KMS-11 (cell line): ENCODE data around the gene CXCR5.

Experiments used
- H2AFZ ChIP-seq: fragments of 200-600 bp; sonication (generic); 2 replicates; pipeline ENCODE4 v1.6.1; 2016; ENCODE audit warnings: antibody characterized with exemption, mixed run types, low read depth
- H3K27ac ChIP-seq: fragments of 200-600 bp; sonication (generic); 2 replicates; pipeline ENCODE4 v1.6.1; 2016; ENCODE audit warnings: mild to moderate bottlenecking, mixed run types
- H3K27me3 ChIP-seq: fragments of 200-600 bp; sonication (generic); 2 replicates; pipeline ENCODE4 v1.6.1; 2017; ENCODE audit warnings: mild to moderate bottlenecking, low read depth, mixed run types, moderate library complexity; ENCODE audit not compliant: insufficient read depth
- H3K36me3 ChIP-seq: fragments of 200-600 bp; sonication (generic); 2 replicates; pipeline ENCODE4 v1.6.1; 2017; ENCODE audit warnings: mild to moderate bottlenecking, mixed run types; ENCODE audit not compliant: insufficient read depth
- H3K4me1 ChIP-seq: fragments of 200-600 bp; sonication (generic); 2 replicates; pipeline ENCODE4 v1.6.1; 2016; ENCODE audit warnings: mild to moderate bottlenecking, low read depth, mixed run types; ENCODE audit not compliant: poor library complexity, severe bottlenecking
- H3K4me2 ChIP-seq: fragments of 200-600 bp; sonication (generic); 2 replicates; pipeline ENCODE4 v1.7.0; 2016; ENCODE audit warnings: mild to moderate bottlenecking, mixed run types
- H3K4me3 ChIP-seq: fragments of 200-600 bp; sonication (generic); IDR thresholded peaks from 2 replicates; pipeline ENCODE4 v1.6.1; 2017; ENCODE audit warnings: low read depth, low read length, mixed read lengths; ENCODE audit not compliant: insufficient read depth
- H3K79me2 ChIP-seq: fragments of 200-600 bp; sonication (generic); 2 replicates; pipeline ENCODE4 v1.6.1; 2016; ENCODE audit warnings: low read depth, mixed run types; ENCODE audit not compliant: insufficient read depth
- H3K9ac ChIP-seq: fragments of 200-600 bp; sonication (generic); 2 replicates; pipeline ENCODE4 v1.6.1; 2016; ENCODE audit warnings: mild to moderate bottlenecking, mixed run types
- H4K20me1 ChIP-seq: fragments of 200-600 bp; sonication (generic); 2 replicates; pipeline ENCODE4 v1.6.1; 2016; ENCODE audit warnings: mild to moderate bottlenecking, mixed run types; ENCODE audit not compliant: insufficient read depth
- CTCF ChIP-seq: fragments of 200-600 bp; sonication (generic); conservative IDR thresholded peaks from 2 replicates; pipeline ENCODE4 v1.6.1; 2017; ENCODE audit warnings: low read depth, mild to moderate bottlenecking, antibody characterized with exemption, low read length, moderate library complexity, mixed read lengths

CXCR5 gene

GRCh38 chr11:118895093-118896039 lies 11.7 kb downstream of the CXCR5 start:
- Histone ChIP-seq H3K4me2 (no peak overlapping the region), H2AFZ (no peak overlapping the region), H3K9ac (no peak overlapping the region), H4K20me1 (no peaks in the 10 kb centered on the region), H3K36me3 (no peaks in the 10 kb centered on the region), H3K79me2 (no peaks in the 10 kb centered on the region), H3K27me3 (no peaks in the 10 kb centered on the region; the same call in 1 of the 2 replicates), H3K27ac (no peak overlapping the region), H3K4me3 (no peak overlapping the region), H3K4me1 (peaks cover 15% of the 10 kb centered on the region)
- no peak for TF ChIP-seq CTCF

- Histone ChIP-seq H3K4me3 (no peak overlapping the region), H3K79me2 (no peaks in the 10 kb centered on the region), H3K4me1 (peaks cover 15% of the 10 kb centered on the region), H3K9ac (no peak overlapping the region), H4K20me1 (no peaks in the 10 kb centered on the region), H3K36me3 (no peaks in the 10 kb centered on the region), H3K27ac (no peak overlapping the region), H2AFZ (no peak overlapping the region), H3K27me3 (no peaks in the 10 kb centered on the region; the same call in 1 of the 2 replicates), H3K4me2 (no peak overlapping the region)
- no peak for TF ChIP-seq CTCF
Observed at GRCh38 chr11:118896472-118896913, 12.8 kb downstream of the CXCR5 start.

DNA sequence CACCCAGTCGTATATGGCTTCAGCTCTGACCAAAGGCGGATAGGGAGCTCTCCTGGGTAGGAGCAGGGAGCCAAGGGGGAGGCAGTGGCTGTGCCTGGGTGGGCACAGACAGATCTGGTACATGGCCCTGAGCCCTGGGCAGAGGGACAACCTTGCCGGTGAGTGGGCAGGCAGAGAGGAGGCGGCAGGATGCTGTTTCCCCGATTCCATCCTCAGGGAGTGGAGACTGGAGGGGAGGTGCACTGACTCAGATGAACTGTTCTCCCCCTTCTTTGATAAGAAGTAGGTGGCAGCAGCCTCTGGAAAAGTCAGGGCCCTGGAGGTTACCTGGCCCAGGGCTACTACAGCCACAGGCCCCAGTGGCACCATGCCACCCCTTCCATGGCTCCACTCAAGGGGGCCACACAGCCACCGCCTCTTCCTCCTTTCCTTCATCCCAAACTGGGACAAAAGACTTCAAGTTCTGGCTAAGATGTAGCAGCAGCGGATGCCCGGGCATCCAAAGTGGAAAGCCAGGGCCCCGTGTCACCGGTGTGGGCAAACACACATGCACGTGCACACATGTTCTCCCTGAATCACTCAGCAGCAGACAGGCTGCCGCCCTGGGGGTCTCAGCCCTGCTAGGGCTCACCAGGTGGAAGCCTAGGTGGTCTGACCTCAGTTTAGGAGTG lies 13.4 kb downstream of the CXCR5 start:
- H3K27me3 ChIP-seq, result no peaks in the 10 kb centered on the region
- H3K4me2 ChIP-seq, result no peak overlapping the region
- no peak overlapping the region for H3K27ac ChIP-seq
- H3K79me2 ChIP-seq, result no peaks in the 10 kb centered on the region
- H3K4me3 ChIP-seq, result no peak overlapping the region
- H3K4me1 ChIP-seq, result peaks cover 13% of the 10 kb centered on the region
- TF ChIP-seq CTCF, result no peak
- no peak overlapping the region for H3K9ac ChIP-seq
- H2AFZ ChIP-seq, result no peak overlapping the region
- H4K20me1 ChIP-seq, result no peaks in the 10 kb centered on the region
- no peaks in the 10 kb centered on the region for H3K36me3 ChIP-seq

GRCh38 chr11:118897721-118898310 lies 14.1 kb downstream of the CXCR5 start:
- no peaks in the 10 kb centered on the region for H4K20me1 ChIP-seq
- no peak overlapping the region for H3K27ac ChIP-seq
- TF ChIP-seq CTCF, result no peak
- H3K4me3 ChIP-seq, result no peak overlapping the region
- H3K27me3 ChIP-seq, result no peaks in the 10 kb centered on the region
- no peaks in the 10 kb centered on the region for H3K79me2 ChIP-seq
- H3K36me3 ChIP-seq, result no peaks in the 10 kb centered on the region
- H3K9ac ChIP-seq, result no peak overlapping the region
- peaks cover 7% of the 10 kb centered on the region for H3K4me1 ChIP-seq
- no peak overlapping the region for H2AFZ ChIP-seq
- H3K4me2 ChIP-seq, result no peak overlapping the region
